ENCODE results near the gene PEX1. TPM values are rescaled to one million over a fixed set of nuclear protein-coding genes. Genes with fewer than 3 reads are reported as not detected.
"Not testable (repeated sequence)": the region's sequence is repeated elsewhere in the genome, so short reads cannot be mapped to it uniquely, and the experiment has no call there.

The PEX1 gene
- 20.0 and 23.0 TPM in 2 replicates for total RNA-seq
- polyA plus RNA-seq (2012) = 9.2 TPM

DNA sequence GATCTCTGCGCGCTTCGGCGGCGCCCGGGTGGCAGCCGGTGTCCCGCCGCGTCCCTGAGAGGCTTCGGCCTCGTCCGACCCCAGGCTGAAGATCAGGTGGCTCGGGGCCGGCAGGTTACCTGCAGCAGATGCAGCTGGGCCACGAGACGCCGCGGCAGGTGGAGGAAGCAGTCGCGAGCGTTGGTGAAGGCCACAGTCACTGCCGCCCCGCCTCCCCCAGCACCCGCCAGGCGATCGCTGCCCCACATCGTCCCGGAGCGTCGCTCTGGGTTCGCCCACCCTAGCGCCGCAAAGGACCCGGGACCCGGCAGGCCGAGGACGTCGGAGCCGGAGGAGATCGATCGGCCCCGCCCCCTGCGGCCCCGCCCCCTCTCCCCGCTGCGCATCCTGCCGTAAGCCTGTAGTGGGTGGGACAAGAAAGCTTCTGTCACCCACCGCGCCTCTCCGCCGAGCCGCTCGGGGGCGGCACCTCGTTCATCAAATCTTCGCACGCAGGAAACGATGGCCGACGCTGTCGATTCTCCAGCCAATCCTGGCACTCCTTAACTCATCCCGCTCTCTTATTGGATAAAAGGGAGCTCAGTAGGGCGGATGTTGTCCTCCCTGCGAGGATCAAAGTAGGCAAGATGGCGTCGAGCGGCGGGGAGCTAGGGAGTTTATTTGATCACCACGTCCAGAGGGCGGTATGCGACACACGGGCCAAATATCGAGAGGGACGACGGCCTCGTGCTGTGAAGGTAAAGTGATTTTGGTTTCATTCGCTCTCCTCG lies at the start of gene PEX1, which contains the start of gene RBM48:
Gene PEX1 (minus strand): TSS at position 333 of the 770 bp plus-strand sequence. CDS start 85 bp downstream, at position 248.
Gene RBM48 (plus strand): TSS at position 608 of the 770 bp plus-strand sequence. CDS start 19 bp downstream, at position 627.
- DNase-seq (ENCODE audit: low read depth) = peak; percentile 100

DNA sequence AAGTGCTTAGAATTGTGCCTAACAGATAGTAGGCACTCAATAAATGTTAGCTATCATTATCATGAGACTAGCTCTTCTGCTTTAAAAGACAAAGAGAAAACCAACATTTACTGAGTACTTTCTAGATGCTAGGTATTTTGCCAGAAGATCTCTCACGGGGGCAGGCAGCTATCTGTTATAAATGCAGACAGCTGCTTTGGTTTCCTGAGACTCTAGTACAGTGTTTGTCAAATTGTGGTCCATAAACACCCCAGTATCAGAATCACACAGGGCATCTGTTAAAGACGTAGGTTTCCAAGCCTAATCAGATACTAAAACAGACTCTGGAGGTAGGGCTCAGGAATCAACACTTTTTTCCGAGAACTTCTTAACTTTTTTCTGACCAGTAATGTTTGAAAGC lies 48.0 kb upstream of the PEX1 start:
- peak; percentile 69 for DNase-seq (ENCODE audit: low read depth)

DNA sequence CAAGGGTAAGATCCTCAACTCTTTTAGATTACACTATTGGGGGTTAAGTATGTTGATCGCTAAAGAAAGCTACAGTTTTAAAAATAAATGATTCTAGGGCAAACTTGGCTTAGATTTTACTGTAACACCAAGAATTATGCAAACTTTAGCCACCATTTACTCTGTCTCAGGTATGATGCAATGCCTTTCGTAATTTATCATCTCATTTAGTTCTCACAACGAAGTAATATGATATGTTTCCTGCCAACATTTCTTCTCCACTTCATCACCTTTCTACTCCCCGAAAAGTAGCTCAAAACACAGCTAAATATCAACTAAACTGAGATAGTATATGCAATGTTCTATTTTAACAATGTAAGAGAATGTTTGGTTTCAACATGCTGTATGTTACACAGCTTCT lies 40.8 kb upstream of the PEX1 start:
- no peak for DNase-seq (ENCODE audit: low read depth)

DNA sequence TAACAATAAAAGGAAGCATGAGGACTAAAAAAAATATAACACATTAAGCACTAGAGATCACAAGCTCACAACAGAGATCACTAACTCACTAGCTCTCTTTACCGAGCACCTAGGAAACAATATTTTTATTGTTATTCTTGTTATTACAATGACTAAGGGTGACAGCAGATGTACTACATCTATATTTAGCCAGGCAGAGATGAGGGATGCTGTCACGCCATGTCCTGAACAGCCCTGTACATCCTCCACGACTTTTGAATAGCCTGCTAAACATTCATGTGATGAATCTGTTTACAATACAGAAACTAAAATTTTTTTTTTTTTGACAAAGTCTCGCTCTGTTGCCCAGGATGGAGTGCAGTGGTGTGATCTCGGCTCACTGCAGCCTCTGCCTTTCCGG lies 39.1 kb upstream of the PEX1 start:
- peak; percentile 67 for DNase-seq (ENCODE audit: low read depth)

DNA sequence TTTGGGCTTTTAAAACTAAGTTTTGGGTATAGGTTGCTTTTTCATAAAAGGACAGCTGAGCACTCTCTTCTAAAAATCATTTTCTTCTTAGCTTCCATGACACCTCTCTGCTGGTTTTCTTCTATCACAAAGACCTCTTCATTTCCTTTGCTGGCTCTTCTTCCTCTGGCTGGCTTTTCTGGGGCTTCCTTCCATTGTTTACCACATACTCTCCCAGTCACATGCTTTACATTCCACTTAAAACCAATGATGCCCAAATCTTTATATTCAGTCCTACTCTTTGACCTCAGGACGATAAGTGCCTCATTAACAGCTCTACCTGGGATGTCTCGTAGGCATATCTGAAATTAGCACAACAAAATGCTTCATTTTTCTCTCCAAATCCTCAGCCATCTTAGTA lies 35.0 kb upstream of the PEX1 start:
- no peak for DNase-seq (ENCODE audit: low read depth)

DNA sequence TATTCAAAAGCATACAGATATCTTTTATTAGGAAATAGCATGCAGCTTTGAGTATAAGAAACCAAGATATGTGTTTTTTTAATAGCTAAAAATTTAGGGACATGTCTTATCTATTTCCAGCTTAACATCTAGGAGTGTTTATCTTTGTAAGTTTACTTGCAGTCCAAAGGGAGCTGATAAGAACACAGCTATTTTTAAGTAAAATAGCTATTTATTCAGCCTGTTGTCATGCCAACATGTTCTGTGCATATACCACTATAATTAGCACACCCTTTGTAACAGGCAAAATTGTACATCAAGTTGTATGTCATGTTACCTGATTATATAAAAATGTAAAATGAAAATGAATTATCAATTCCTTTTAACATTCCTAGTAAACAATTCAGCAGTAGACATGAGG lies 32.3 kb upstream of the PEX1 start:
- DNase-seq (ENCODE audit: low read depth) = no peak

DNA sequence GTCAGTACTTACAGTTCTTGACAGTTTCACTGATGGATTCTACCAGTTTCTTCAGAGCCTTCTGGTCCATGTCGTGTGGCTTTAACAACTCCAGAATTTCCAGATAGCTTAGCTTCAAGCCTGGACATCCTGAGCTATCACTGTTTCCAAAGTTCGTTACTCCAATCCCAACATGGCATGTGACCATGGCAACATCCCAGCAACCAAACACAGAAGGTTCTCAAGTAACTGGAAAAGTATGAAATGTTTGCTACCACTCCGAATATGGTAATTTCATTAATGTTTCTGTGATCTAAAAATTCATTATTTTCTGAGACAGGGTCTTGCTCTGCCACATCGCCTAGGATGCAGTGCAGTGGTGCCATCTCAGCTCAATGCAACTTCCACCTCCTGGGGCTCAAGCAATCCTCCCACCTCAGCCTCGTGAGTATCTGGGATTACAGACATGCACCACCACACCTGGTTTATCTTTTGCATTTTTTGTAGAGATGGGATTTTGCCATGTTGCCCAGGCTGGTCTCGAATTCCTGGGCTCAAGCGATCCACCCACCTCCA lies 29.6 kb upstream of the PEX1 start:
- DNase-seq (ENCODE audit: low read depth) = no peak

DNA sequence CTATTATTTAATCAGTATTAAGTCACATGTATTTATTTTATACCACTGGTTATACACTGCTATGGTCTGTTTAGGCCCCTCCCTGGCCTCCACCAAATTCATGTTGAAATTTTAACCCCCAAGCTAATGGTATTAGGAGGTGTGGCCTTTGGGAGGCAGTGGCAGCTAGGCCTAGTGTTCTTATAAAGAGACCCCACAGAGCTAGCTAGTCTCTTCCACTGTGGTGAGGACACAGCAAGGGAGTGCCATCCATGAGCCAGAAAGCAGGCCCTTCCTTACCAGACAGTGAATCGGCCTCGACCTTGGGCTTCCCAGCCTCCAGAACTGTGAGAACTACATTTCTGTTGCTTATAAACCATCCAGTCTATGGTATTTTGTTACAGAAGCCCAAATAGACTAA lies 28.9 kb upstream of the PEX1 start:
- DNase-seq (ENCODE audit: low read depth) = no peak

DNA sequence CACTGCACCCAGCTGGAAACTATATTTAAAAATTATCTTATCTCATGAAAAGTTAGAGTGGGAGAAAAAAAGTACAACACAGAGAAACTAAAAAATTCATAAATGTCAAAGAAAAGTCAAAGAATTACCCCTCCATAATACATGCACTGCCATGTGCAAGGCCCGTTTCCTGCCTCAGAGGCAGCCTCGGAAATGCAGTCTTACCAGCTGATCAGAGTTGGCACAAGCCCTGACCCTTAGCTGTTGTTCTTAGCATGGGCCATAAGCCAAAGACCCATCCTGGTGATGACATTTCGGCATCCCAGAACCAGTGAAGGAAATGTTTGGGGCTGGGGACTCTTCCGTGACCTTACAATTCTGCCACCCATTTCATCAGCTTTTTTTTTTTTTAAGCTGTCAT lies 21.9 kb upstream of the PEX1 start:
- DNase-seq (ENCODE audit: low read depth) = no peak

DNA sequence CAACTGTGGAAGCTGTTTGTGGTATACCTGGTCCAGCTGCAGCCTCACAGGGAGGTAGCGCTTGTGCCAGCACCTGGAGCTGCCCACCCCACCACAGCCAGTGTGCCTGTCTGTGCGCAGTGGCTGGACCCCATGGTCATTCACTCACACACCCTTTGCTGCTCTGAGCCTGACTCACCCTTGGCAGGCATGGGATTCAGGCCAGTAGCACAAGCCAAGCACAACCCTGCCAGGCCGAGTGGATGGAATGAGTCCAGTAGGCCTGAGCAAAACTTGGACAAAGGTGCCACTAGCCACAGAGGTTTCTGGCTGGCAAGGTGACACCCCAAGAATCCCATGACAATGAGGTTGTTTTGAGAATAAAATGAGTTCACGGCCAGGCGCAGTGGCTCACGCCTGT lies 19.3 kb upstream of the PEX1 start:
- DNase-seq (ENCODE audit: low read depth) = peak; percentile 17

DNA sequence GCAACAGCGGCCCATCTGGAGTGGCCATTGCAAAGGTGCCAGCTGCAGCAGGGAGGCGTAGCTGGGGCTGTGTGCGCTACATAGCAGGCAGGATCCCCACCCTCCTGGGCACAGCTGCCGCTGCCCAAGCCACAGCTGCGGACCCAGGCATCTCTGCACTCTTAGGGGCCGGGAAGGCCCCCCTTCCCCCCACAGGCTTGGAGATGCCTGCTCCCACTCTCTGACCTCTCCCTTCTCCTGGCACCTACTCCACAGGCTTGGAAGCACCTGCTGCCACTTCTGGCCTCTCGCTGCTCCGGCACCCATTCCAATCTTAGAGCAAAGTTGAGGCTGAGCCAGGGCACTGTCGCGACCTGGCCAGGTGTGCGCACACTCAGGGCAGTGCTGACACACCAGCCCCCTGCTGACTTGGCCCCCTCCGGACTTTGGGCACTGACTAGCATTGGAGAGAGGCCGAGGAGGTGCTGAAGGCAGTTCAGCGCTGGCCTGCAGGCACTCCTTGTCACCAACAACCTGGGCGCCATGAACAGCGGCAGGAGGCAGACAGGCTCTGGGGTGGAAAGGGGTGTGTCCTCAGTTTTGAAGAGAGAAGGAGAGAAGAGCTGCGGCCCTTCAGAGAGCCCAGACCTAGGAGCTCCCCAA lies 18.7 kb upstream of the PEX1 start:
- DNase-seq (ENCODE audit: low read depth) = no peak

DNA sequence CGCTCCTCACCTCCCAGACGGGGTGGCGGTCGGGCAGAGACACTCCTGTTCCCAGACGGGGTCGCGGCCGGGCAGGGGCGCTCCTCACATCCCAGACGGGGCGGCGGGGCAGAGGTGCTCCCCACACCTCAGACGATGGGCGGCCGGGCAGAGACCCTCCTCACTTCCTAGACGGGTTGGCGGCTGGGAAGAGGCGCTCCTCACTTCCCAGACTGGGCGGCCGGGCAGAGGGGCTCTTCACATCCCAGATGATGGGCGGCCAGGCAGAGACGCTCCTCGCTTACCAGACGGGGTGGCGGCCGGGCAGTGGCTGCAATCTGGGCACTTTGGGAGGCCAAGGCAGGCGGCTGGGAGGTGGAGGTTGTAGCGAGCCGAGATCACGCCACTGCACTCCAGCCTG lies 16.8 kb upstream of the PEX1 start:
- not testable (repeated sequence) for DNase-seq (ENCODE audit: low read depth)

DNA sequence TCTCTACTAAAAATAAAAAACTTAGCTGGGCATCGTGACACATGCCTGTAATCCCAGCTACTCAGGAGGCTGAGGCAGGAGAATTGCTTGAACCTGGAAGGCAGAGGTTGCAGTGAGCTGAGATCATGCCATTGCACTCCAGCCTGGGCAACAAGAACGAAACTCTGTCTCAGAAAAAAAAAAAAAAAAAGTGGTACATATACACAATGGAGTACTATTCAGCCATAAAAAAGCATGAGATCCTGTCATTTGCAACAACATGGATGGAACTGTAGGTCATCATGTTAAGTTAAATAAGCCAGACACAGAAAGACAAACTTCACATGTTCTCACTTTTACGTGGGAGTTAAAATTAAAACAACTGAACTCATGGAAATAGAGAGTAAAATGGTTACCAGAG lies 15.2 kb upstream of the PEX1 start:
- not testable (repeated sequence) for DNase-seq (ENCODE audit: low read depth)

DNA sequence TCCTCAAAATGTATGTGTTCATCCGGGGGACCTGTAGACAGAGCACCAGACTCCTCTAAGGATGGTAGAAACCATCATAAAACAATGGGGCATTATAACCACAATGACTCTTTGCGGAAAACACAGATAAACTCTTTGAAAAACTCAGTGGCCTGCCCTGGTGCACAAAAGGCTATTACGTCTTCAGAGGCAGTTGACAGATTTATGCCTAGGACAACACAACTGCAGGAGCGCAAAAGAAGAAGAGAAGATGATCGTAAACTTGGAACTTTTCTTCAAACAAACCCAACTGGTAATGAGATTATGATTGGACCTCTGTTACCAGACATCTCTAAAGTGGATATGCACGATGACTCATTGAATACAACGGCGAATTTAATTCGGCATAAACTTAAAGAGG lies 6.3 kb upstream of the PEX1 start:
- DNase-seq (ENCODE audit: low read depth) = no peak

DNA sequence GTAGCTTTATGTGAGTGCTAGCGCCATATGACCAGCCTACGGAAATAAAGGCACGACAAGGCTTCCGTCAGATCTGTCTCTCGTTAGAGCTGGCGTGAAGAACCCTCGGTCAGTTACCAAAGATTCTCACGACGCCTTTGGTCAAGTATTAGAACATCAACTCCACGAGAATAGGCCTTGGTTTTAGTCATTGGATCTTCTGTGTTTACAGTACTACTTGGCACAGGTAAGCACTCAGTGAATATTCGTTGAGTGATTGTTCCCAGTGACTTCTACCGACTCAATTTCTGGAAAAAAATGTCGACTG lies 591 bp upstream of the PEX1 start:
- DNase-seq (ENCODE audit: low read depth) = no peak

DNA sequence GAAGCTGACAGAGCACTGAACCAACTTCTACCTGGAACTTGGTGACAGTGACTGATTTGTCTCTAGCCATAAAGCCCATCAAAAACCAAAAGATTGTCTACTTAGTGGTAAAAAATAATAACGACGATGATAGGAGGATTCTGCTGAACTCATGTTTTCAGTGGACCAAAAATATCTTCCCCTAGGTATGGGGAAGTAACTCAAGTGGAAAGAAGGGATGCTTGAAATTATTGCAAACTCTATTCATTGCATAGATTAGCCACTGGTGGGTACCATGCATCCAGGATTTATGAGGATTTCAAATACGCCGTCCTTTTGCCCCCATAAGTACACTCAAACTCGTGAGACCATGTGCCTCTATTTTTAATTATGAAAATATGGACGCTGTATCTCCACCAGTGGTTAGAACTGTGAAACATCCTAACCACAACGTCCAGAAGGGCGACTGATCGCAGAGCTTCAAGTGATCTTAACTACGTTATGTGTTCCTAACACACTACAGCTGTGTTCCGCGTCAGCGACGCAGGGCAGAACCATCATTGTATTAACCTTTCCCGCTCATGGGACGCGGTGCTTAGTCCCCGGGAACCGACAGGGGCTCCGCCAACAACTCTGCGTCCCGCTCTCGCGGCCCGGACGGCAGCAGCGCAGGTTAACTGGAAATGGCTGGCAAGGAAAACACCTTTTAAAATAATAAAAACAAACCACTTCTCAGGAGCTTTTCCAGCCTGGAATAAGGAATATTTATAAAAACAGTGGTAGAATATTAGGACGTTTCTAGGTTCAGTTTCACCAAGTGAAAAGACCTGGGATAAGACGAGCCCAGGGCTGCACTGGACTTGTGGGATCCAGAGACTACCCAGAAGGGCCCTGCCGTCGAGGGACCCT lies 776 bp downstream of the PEX1 start:
- DNase-seq (ENCODE audit: low read depth) = peak; percentile 66

DNA sequence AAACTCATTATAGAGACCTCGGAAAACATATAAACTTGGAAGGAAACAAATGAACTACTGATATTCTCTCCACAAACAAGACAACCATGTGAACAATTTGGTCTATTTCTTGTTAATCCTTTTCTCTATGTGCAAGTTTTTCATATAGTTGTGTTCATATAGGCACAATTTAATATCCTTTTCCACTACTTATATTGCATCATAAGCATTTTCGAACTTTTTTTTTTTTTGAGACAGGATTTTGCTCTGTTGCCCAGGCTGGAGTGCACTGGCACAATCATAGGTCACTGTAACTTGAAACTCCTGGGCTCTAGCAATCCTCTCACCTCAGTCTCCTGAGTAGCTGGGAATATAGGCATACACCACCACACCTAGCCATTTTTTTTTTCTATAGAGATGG lies 5.2 kb downstream of the PEX1 start:
- DNase-seq (ENCODE audit: low read depth) = no peak

DNA sequence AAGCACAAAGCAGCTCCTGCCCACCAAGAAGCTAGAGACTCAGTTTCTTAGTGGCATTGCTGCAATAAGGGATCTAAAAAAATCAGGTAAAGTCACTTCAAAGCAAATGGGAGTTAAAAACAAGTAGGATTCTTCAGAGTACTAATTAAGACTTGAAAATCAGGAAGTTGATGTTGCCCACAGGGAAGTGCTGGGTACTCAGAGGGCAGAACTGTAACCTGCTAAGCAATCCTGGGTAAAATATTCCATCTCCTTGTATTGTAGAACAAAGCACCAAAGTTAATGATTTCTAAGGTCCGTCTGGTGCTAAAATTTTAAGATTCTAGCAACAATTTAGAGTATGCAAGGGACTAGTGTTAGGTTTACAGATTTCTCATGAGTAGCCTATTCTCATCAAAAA lies 8.3 kb downstream of the PEX1 start:
- no peak for DNase-seq (ENCODE audit: low read depth)

DNA sequence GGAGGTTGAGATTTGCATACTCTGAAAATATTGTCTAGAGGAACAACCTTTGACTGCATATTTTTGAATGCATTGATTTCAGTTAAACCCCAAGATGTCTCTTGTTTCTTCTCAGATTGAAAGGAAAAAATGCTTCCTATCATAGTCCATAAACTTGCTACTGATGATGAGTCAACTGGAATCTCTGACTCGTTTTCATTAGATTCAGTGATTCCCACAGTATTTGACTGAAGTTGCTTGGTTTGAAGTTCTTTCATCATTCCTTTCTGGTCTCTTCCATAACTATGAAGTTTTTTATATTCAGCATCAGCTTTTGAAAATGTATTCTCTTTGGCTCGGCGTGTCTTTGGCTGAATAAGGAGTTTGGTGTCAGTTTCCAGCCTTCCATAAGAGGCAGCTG lies 10.7 kb downstream of the PEX1 start:
- no peak for DNase-seq (ENCODE audit: low read depth)

DNA sequence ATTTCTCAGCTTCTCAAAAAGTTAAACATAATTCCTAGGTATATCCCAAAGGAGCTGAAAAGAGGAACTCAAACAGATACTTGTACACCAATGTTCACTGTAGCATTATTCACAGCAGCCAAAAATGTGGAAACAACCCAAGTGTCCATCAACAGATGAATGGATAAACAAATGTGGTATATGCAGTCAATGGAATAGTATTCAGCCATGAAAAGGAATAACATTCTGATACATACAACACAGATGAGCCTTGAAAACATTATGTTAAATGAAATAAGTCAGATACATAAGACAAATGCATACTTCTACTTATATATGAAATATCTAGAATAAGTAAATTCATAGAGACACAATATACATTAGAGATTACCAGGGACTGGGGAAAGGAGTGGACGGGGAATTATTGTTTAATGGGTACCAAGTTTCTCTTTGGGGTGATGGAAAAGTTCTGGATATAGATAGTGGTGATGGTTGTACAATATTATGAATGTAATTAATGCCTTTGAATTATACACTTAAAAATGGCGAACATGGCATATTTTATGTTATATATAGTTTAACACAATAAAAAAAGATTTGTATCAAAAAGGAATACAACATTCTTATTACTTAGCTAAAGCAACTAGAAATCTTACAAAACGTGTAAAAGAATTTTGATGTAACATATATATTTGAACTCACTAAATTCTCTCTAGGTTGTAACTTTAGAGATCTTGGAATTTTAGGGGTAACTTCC lies 15.0 kb downstream of the PEX1 start:
- no peak for DNase-seq (ENCODE audit: low read depth)

DNA sequence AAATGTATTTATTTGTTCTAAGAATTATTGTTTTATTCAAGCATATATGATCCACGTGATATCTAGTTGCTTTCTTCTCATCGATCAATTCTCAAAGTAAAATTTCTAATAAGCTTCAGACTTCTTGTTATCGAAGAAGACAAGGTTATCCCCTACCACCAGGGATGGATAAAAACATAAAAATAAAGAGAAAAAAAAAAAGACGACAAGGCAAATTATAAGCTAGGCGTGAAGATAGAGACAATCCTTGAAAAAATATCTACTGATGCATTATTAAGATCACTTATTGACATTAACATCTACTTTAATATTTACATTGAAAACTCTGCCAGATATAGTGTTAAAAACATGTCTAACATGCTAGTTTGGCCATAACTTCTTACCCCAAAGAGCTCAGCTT lies 19.4 kb downstream of the PEX1 start:
- DNase-seq (ENCODE audit: low read depth) = no peak

Data from myocyte (in vitro differentiated cells).